GM19455 (cell line): ENCODE results near the gene ORC3.
"Not testable (repeated sequence)": the region's sequence is repeated elsewhere in the genome, so short reads cannot be mapped to it uniquely, and the experiment has no call there.

Experiments
- ATAC-seq: cut with Tn5 transposase; IDR thresholded peaks from one replicate; pipeline ENCODE4 v1.9.1; 2021; ENCODE audit not compliant: unreplicated experiment

The ORC3 gene

GRCh38 chr6:87658516-87658915 is 68.6 kb downstream of the ORC3 start:
- no peak for ATAC-seq

- ATAC-seq = no peak
These were observed 70.4 kb downstream of the ORC3 start for GRCh38 chr6:87660226-87660911.

- ATAC-seq = no peak
These were observed 71.1 kb downstream of the ORC3 start for GRCh38 chr6:87661016-87661415.

GRCh38 chr6:87661503-87661902 is 71.6 kb downstream of the ORC3 start:
- ATAC-seq = no peak

GRCh38 chr6:87663434-87663833 is 73.5 kb downstream of the ORC3 start:
- no peak for ATAC-seq

GRCh38 chr6:87664921-87665485 is 75.1 kb downstream of the ORC3 start:
- no peak for ATAC-seq

GRCh38 chr6:87667032-87667431 is 77.1 kb downstream of the ORC3 start:
- ATAC-seq = no peak

GRCh38 chr6:87668013-87668412 is 78.1 kb downstream of the ORC3 start:
- no peak for ATAC-seq

GRCh38 chr6:87669051-87669450 is 79.1 kb downstream of the ORC3 start:
- ATAC-seq = no peak

- ATAC-seq = no peak
These were observed 80.8 kb downstream of the ORC3 start for GRCh38 chr6:87670707-87671106.

- ATAC-seq = no peak
These were observed 81.7 kb downstream of the ORC3 start for GRCh38 chr6:87671555-87672029.

- no peak for ATAC-seq
These were observed 82.7 kb downstream of the ORC3 start for GRCh38 chr6:87672641-87673040.

- ATAC-seq = no peak
These were observed 83.3 kb downstream of the ORC3 start for GRCh38 chr6:87673237-87673636.

- no peak for ATAC-seq
These were observed 84.4 kb downstream of the ORC3 start for GRCh38 chr6:87674290-87674689.

GRCh38 chr6:87675004-87675681 is 85.2 kb downstream of the ORC3 start:
- ATAC-seq = no peak

- no peak for ATAC-seq
These were observed 92.4 kb downstream of the ORC3 start for GRCh38 chr6:87682310-87682709.

GRCh38 chr6:87683890-87684289 is 94.0 kb downstream of the ORC3 start:
- no peak for ATAC-seq

GRCh38 chr6:87684895-87685654 is 95.1 kb downstream of the ORC3 start:
- ATAC-seq = no peak

- ATAC-seq = not testable (repeated sequence)
These were observed 96.8 kb downstream of the ORC3 start for GRCh38 chr6:87686636-87687205.

GRCh38 chr6:87687296-87687695 is 97.4 kb downstream of the ORC3 start:
- ATAC-seq = no peak

GRCh38 chr6:87687893-87688292 is 98.0 kb downstream of the ORC3 start:
- ATAC-seq = not testable (repeated sequence)
